HG03159 (cell line): Measurements from ENCODE around the gene ATP6AP1.

ENCODE experiments used
- ATAC-seq: cut with Tn5 transposase; IDR thresholded peaks from one replicate; pipeline ENCODE4 v1.9.1; 2021; ENCODE audit warnings: mild to moderate bottlenecking, moderate library complexity; ENCODE audit not compliant: unreplicated experiment

ATP6AP1 gene

GRCh38 chrX:154430479-154430878 lies 2.0 kb downstream of the ATP6AP1 start:
- ATAC-seq: no peak

- ATAC-seq: no peak
These were observed 2.4 kb downstream of the ATP6AP1 start for GRCh38 chrX:154430916-154431315.

GRCh38 chrX:154431341-154431740 lies 2.9 kb downstream of the ATP6AP1 start:
- no peak for ATAC-seq

- no peak for ATAC-seq
These were observed 3.7 kb downstream of the ATP6AP1 start for GRCh38 chrX:154432210-154432609.

- no peak for ATAC-seq
These were observed 5.1 kb downstream of the ATP6AP1 start for GRCh38 chrX:154433605-154434004.

GRCh38 chrX:154434394-154435168 lies 6.1 kb downstream of the ATP6AP1 start:
- ATAC-seq: no peak

- ATAC-seq: no peak
These were observed 6.8 kb downstream of the ATP6AP1 start for GRCh38 chrX:154435171-154435733.

- no peak for ATAC-seq
These were observed 8.0 kb downstream of the ATP6AP1 start for GRCh38 chrX:154436374-154436982.

GRCh38 chrX:154436983-154437752 lies 8.7 kb downstream of the ATP6AP1 start, which contains the start of gene GDI1:
Gene GDI1, plus strand, starts transcription at chrX:154437154. Its CDS starts 101 bp downstream, at chrX:154437255.
- ATAC-seq: no peak

GRCh38 chrX:154437971-154438893 lies 9.8 kb downstream of the ATP6AP1 start:
- no peak for ATAC-seq

- no peak for ATAC-seq
These were observed 11.4 kb downstream of the ATP6AP1 start for GRCh38 chrX:154439841-154440240.

GRCh38 chrX:154440623-154441357 lies 12.3 kb downstream of the ATP6AP1 start:
- no peak for ATAC-seq

GRCh38 chrX:154441564-154441963 lies 13.1 kb downstream of the ATP6AP1 start:
- no peak for ATAC-seq

GRCh38 chrX:154441984-154442707 lies 13.7 kb downstream of the ATP6AP1 start:
- ATAC-seq: no peak

GRCh38 chrX:154443479-154443910 lies 15.0 kb downstream of the ATP6AP1 start:
- ATAC-seq: no peak

GRCh38 chrX:154443992-154444754 lies 15.7 kb downstream of the ATP6AP1 start, which contains the start of gene FAM50A:
Gene FAM50A, plus strand, starts transcription at chrX:154444141. Its CDS starts 95 bp downstream, at chrX:154444236.
- peak; percentile 57 for ATAC-seq

GRCh38 chrX:154444755-154445246 lies 16.3 kb downstream of the ATP6AP1 start:
- ATAC-seq: no peak

- no peak for ATAC-seq
These were observed 17.3 kb downstream of the ATP6AP1 start for GRCh38 chrX:154445776-154446175.
